MV-4-11 (cell line): ENCODE data around the gene ADIPOR2.

ENCODE experiments used
- DNase-seq: peaks from one replicate; lab custom pipeline; 2025; lab: John Stamatoyannopoulos, UW

The ADIPOR2 gene

GRCh38 chr12:1832801-1833595 is 142.1 kb downstream of the ADIPOR2 start:
- DNase-seq: no peak

GRCh38 chr12:1833596-1834028 is 142.7 kb downstream of the ADIPOR2 start:
- no peak for DNase-seq

- DNase-seq: no peak
These were observed 143.5 kb downstream of the ADIPOR2 start for GRCh38 chr12:1834186-1834925.

DNA sequence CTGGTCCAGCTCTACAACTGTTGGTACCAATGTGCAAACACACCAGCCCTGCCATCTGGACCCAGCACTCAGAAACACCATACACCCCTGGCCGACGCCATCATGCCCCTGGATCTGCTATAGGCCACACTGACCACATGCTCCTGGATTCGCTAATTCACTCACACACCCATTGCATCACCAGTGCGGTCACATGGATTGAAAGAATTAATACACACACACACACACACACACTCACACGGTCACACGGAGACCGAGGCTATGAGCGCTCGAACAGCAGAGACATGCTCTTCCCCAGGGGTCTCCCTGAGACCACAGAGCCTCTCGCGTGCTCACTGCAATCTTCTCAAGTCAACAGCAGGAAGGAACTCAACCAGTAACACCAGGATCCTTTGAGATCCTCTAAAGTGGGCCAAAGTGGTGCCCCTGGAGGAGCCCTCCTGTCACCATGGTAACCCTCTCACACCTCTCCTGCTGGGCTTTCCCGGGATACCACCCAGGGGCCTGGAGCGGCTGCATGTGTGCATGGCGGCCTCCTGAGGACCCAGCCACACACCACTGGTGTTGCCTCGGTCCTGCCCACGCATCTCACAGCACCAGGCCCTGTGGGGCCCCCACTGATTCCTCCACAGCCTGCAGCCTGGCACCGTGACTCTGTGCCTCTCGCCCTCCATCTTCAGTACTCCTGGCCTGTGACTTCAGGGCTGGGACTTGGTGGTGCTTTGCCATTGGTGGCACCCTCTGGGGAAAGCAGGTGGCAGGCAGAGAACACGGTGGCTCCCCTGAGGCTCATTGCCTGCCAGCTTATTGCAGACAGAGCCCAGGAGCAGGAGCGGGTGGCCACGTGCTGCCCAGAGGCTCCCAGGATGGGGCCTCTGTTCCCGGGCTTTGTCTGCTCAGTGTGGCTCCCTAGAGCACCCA is 144.6 kb downstream of the ADIPOR2 start:
- DNase-seq: peak; percentile 72

- no peak for DNase-seq
These were observed 145.5 kb downstream of the ADIPOR2 start for GRCh38 chr12:1836241-1836803.

- DNase-seq: no peak
These were observed 146.1 kb downstream of the ADIPOR2 start for GRCh38 chr12:1836854-1837421.

- no peak for DNase-seq
These were observed 146.8 kb downstream of the ADIPOR2 start for GRCh38 chr12:1837541-1838204.
